CD14-positive monocyte (primary cell): Measurements from ENCODE around the gene CARD6. TPM values are rescaled to one million over a fixed set of nuclear protein-coding genes. Genes with fewer than 3 reads are reported as not detected.

ENCODE experiments used
- DNase-seq, 3 donors: peaks; one replicate each; pipeline ENCODE4 v3.0.0-alpha.2; 2011 to 2022
- H2AFZ ChIP-seq: 2 replicates; pipeline ENCODE4 v1.6.0; 2012; ENCODE audit warnings: mild to moderate bottlenecking, low read depth, low read length, inconsistent platforms; ENCODE audit not compliant: insufficient read depth, poor library complexity, severe bottlenecking
- H3K27ac ChIP-seq, 2 donors: 1 replicate in 1 of 2; 2 replicates in 1 of 2; pipeline ENCODE4 v1.5.1; 2012 to 2013; ENCODE audit warnings: low read length in 2 of 2, control low read depth in 1 of 2, inconsistent platforms in 1 of 2, low read depth in 1 of 2, mild to moderate bottlenecking in 1 of 2
- H3K27me3 ChIP-seq, 2 donors: one replicate each; pipeline versions ENCODE4 v1.6.0 to v1.6.1; 2011 to 2013; ENCODE audit warnings: low read length in 2 of 2; ENCODE audit not compliant: control insufficient read depth in 2 of 2, insufficient read depth in 2 of 2
- H3K36me3 ChIP-seq, 2 donors: replicated peaks in 1 of 2; 1 replicate in 1 of 2; 2 replicates in 1 of 2; pipeline versions ENCODE4 v1.5.1 to v1.6.1; 2012 to 2013; ENCODE audit warnings: low read length in 2 of 2, control low read depth in 1 of 2, inconsistent platforms in 1 of 2, mild to moderate bottlenecking in 1 of 2; ENCODE audit not compliant: insufficient read depth in 2 of 2, control insufficient read depth in 1 of 2
- H3K4me1 ChIP-seq, 2 donors: 1 replicate in 1 of 2; 2 replicates in 1 of 2; pipeline versions ENCODE4 v1.5.1 to v1.6.1; 2012 to 2013; ENCODE audit warnings: low read length in 2 of 2, control low read depth in 1 of 2, inconsistent platforms in 1 of 2, mild to moderate bottlenecking in 1 of 2, moderate library complexity in 1 of 2; ENCODE audit not compliant: insufficient read depth in 2 of 2, control insufficient read depth in 1 of 2
- H3K4me2 ChIP-seq: replicated peaks from 2 replicates; pipeline ENCODE3; 2012; ENCODE audit warnings: low read length, moderate library complexity, mild to moderate bottlenecking; ENCODE audit not compliant: poor library complexity, severe bottlenecking; ENCODE audit errors: extremely low read depth
- H3K4me3 ChIP-seq, 3 experiments: fragments of 200-600 bp in 1 of 3; sonication (generic) in 1 of 3; replicated peaks in 1 of 3; 1 replicate in 2 of 3; 2 replicates in 1 of 3; pipeline ENCODE4 v1.5.1; 2011 to 2013; ENCODE audit warnings: low read length in 3 of 3, mild to moderate bottlenecking in 3 of 3, control low read depth in 2 of 3, low read depth in 2 of 3, inconsistent platforms in 1 of 3, moderate library complexity in 1 of 3
- H3K79me2 ChIP-seq: 2 replicates; pipeline ENCODE4 v1.6.0; 2012; ENCODE audit warnings: mild to moderate bottlenecking, control low read depth, inconsistent platforms, low read length, moderate library complexity; ENCODE audit not compliant: insufficient read depth
- H3K9ac ChIP-seq: 2 replicates; pipeline ENCODE4 v1.6.0; 2017; ENCODE audit warnings: low read length, mild to moderate bottlenecking; ENCODE audit not compliant: insufficient read depth, poor library complexity, severe bottlenecking
- H3K9me3 ChIP-seq, 2 donors: replicated peaks in 1 of 2; 1 replicate in 1 of 2; 2 replicates in 1 of 2; pipeline versions ENCODE4 v1.5.1 to v1.6.1; 2012 to 2013; ENCODE audit warnings: low read length in 2 of 2, control low read depth in 1 of 2; ENCODE audit not compliant: control insufficient read depth in 1 of 2, insufficient read depth in 1 of 2
- H4K20me1 ChIP-seq: 2 replicates; pipeline ENCODE4 v1.6.0; 2012; ENCODE audit warnings: mild to moderate bottlenecking, low read length, control low read depth, moderate library complexity; ENCODE audit not compliant: insufficient read depth
- H3K27ac Mint-ChIP-seq, 7 donors: one replicate each; pipeline ENCODE4 v1.8.0; 2020; ENCODE audit warnings: mild to moderate bottlenecking in 7 of 7, mixed read lengths in 7 of 7, moderate library complexity in 6 of 7, inconsistent platforms in 2 of 7
- H3K27me3 Mint-ChIP-seq, 3 donors: one replicate each; pipeline ENCODE4 v1.8.0; 2021 to 2022; ENCODE audit warnings: low read depth in 3 of 3, mild to moderate bottlenecking in 3 of 3, mixed read lengths in 3 of 3, moderate library complexity in 3 of 3, inconsistent platforms in 1 of 3
- H3K36me3 Mint-ChIP-seq, 2 donors: one replicate each; pipeline ENCODE4 v1.8.0; 2020; ENCODE audit warnings: mixed read lengths in 2 of 2, inconsistent platforms in 1 of 2, mild to moderate bottlenecking in 1 of 2
- H3K4me1 Mint-ChIP-seq: one replicate; pipeline ENCODE4 v1.8.0; 2020; ENCODE audit warnings: mild to moderate bottlenecking, mixed read lengths
- H3K4me3 Mint-ChIP-seq, 2 donors: one replicate each; pipeline ENCODE4 v1.8.0; 2020; ENCODE audit warnings: mild to moderate bottlenecking in 2 of 2, mixed read lengths in 2 of 2, moderate library complexity in 1 of 2
- H3K9me3 Mint-ChIP-seq, 7 donors: one replicate each; pipeline ENCODE4 v1.8.0; 2020 to 2022; ENCODE audit warnings: mixed read lengths in 7 of 7, mild to moderate bottlenecking in 6 of 7, moderate library complexity in 6 of 7, inconsistent platforms in 2 of 7
- CTCF ChIP-seq: fragments of 200-600 bp; IDR thresholded peaks from one replicate; pipeline ENCODE4 v1.8.0; 2022; ENCODE audit warnings: antibody characterized with exemption, mild to moderate bottlenecking
- WGBS: methylation state at CpG from one replicate; pipeline ENCODE4 v1.1.5; 2013; ENCODE audit warnings: missing lambda C conversion rate; ENCODE audit not compliant: insufficient coverage; 5-methylcytosine and 5-hydroxymethylcytosine counted together
- intact Hi-C, 2 donors: fragments of 100-400 bp; cut with micrococcal nuclease; formaldehyde crosslinking; loops; one replicate each; pipeline versions ENCODE4 v1.15.0 to v1.15.1; 2023
- polyA plus RNA-seq, 3 donors: library from polyadenylated mRNA; depleted of rRNA in 1 of 3; unstranded in 2 of 3; stranded (reverse) in 1 of 3; fragments of 300-500 nt in 2 of 3; fragments of >200 nt in 1 of 3; fragmentation: Illumina TruSeq in 2 of 3; gene quantifications; 1 replicate in 2 of 3; 2 replicates in 1 of 3; pipeline ENCODE4 v1.2.3, GENCODE V29; 2012 to 2021

The CARD6 gene
- polyA plus RNA-seq, 3 donors, result 5.8 to 15.6 (median 10.6) TPM

GRCh38 chr5:40832345-40832744 lies 8.8 kb upstream of the CARD6 start:
- H3K9me3 Mint-ChIP-seq, result peaks cover 0 to 1% (median 0%) of the 10 kb centered on the region in 7 donors
- Histone ChIP-seq H3K36me3 (peaks cover 62 to 68% of the 10 kb centered on the region in 2 donors), H3K4me1 (peaks cover 24 to 30% of the 10 kb centered on the region in 2 donors), H2AFZ (no peak overlapping the region), H3K27me3 (no peaks in the 10 kb centered on the region), H3K79me2 (peaks cover 52% of the 10 kb centered on the region), H3K9me3 (no peaks in the 10 kb centered on the region), H3K4me2 (no peak overlapping the region), H3K4me3 (no peak overlapping the region), H3K9ac (no peak overlapping the region), H3K27ac (no peak overlapping the region), H4K20me1 (peaks cover 67% of the 10 kb centered on the region)
- WGBS, result 86% methylated on average over 3 of the region's 4 CpGs
- H3K27ac Mint-ChIP-seq, result peak overlapping the region in 2 of 7 donors; percentile 8 to 20
- peaks cover 36% of the 10 kb centered on the region for H3K4me1 Mint-ChIP-seq
- H3K36me3 Mint-ChIP-seq, result peaks cover 65 to 69% of the 10 kb centered on the region in 2 donors
- DNase-seq, result no peak
- H3K27me3 Mint-ChIP-seq, result no peaks in the 10 kb centered on the region
- intact Hi-C loops, result loop anchor here in 1 of 2 donors (10.0 kb wide), 2 partner anchors 78 to 1072 kb away; partner anchors contain the start of genes RIMOC1 and TTC33
- no peak for TF ChIP-seq CTCF
- H3K4me3 Mint-ChIP-seq, result no peak overlapping the region

DNA sequence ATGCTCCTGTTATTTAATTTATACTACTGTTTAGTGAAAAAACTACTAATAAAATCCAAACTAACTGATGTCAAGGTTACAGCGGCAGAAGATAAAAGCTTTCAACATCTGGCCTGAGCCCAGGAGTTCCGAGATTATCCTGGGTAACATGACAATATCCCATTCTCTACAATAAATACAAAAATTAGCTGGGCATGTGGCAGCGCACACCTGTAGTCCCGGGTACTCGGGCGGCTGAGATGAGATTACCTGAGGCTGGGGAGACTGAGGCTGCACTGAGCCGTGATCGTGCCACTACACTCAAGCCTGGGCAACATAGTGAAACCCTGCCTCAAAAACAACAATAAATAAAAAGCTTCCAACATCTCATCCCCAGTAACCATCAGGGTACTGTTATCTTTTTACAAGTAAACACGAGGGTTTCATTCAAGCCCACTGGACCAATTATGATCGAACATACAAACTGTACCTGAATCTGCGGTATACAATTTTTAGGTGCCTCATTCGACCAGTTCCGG lies 7.4 kb upstream of the CARD6 start:
- Histone ChIP-seq H4K20me1 (peaks cover 53% of the 10 kb centered on the region), H3K36me3 (peaks cover 48 to 54% of the 10 kb centered on the region in 2 donors)
- H3K4me1 Mint-ChIP-seq, result peaks cover 43% of the 10 kb centered on the region

More for the DNA sequence above, 7.4 kb upstream of the CARD6 start:
- Histone ChIP-seq H3K4me1 (peaks cover 34 to 40% of the 10 kb centered on the region in 2 donors), H3K9ac (peak overlapping the region; percentile 89), H3K9me3 (no peaks in the 10 kb centered on the region), H3K27me3 (no peaks in the 10 kb centered on the region), H3K27ac (peak overlapping the region in 1 of 2 donors; percentile 96), H3K79me2 (peaks cover 52% of the 10 kb centered on the region), H2AFZ (peak overlapping the region; percentile 97), H3K4me3 (peak overlapping the region; percentile 86 to 99 (median 89)), H3K4me2 (peak overlapping the region; percentile 79)
- WGBS, result 73% methylated on average over 13 of the region's 13 CpGs
- no peak for DNase-seq
- intact Hi-C loops, result loop anchor here in 1 of 2 donors (10.0 kb wide), 2 partner anchors 79 to 1071 kb away; partner anchors contain the start of genes RIMOC1 and TTC33
- peaks cover 0 to 2% (median 0%) of the 10 kb centered on the region in 3 donors for H3K27me3 Mint-ChIP-seq
- peaks cover 50 to 55% of the 10 kb centered on the region in 2 donors for H3K36me3 Mint-ChIP-seq
- peaks cover 0 to 3% (median 0%) of the 10 kb centered on the region in 7 donors for H3K9me3 Mint-ChIP-seq
- TF ChIP-seq CTCF, result no peak
- H3K27ac Mint-ChIP-seq, result peak overlapping the region; percentile 96 to 99 (median 97)
- H3K4me3 Mint-ChIP-seq, result peak overlapping the region; percentile 95 to 99
